Diencephalon (tissue), 1 donor: Measurements from ENCODE around the gene ICOS. TPM values are rescaled to one million over a fixed set of nuclear protein-coding genes. Genes with fewer than 3 reads are reported as not detected.

Experiments used
- total RNA-seq: library from RNA; depleted of rRNA; stranded (reverse); fragments of >200 nt; gene quantifications from one replicate; pipeline ENCODE4 v1.2.3, GENCODE V29; 2014

The ICOS gene, protein sequence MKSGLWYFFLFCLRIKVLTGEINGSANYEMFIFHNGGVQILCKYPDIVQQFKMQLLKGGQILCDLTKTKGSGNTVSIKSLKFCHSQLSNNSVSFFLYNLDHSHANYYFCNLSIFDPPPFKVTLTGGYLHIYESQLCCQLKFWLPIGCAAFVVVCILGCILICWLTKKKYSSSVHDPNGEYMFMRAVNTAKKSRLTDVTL
- not detected for total RNA-seq

DNA sequence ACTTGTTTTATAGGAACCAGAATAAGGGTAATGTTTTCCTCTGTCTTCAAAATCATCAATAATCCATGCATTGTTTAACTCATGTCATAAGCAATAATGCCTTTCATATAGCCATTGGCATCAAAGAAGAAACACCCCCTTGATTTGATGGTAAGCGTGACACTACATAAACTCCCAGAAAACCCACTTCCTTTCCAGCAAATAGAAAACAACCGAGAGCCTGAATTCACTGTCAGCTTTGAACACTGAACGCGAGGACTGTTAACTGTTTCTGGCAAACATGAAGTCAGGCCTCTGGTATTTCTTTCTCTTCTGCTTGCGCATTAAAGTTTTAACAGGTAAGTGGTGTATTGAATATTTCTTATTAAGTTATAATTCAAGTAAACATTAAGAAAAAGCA lies at the start of gene ICOS:
ICOS (plus strand) TSS at position 229 of the 400 bp plus-strand sequence; CDS start at position 281, 52 bp downstream.

Other genes with a start within 250 kb of the ICOS start
- 0.69 TPM for gene CD28, start 230.1 kb upstream of the ICOS start, total RNA-seq
- gene CTLA4, start 69.0 kb upstream of the ICOS start, total RNA-seq, result 0.23 TPM